IgD-negative memory B cell (primary cell): ENCODE measurements around the gene BRCA2. TPM values are rescaled to one million over a fixed set of nuclear protein-coding genes. Genes with fewer than 3 reads are reported as not detected.
A peak's percentile ranks its signal among the peaks of the same experiment; 100 is the strongest.

Experiments used
- H3K27ac Mint-ChIP-seq, 3 donors: one replicate each; pipeline ENCODE4 v1.8.0; 2020 to 2022; ENCODE audit warnings: mild to moderate bottlenecking in 3 of 3, mixed read lengths in 3 of 3, moderate library complexity in 1 of 3
- H3K27me3 Mint-ChIP-seq: one replicate; pipeline ENCODE4 v1.8.0; 2021; ENCODE audit warnings: mixed read lengths
- H3K36me3 Mint-ChIP-seq: one replicate; pipeline ENCODE4 v1.8.0; 2020; ENCODE audit warnings: mild to moderate bottlenecking, mixed read lengths
- H3K4me1 Mint-ChIP-seq, 3 donors: one replicate each; pipeline ENCODE4 v1.8.0; 2020 to 2022; ENCODE audit warnings: mixed read lengths in 3 of 3, mild to moderate bottlenecking in 1 of 3
- H3K4me3 Mint-ChIP-seq, 4 donors: one replicate each; pipeline ENCODE4 v1.8.0; 2020 to 2022; ENCODE audit warnings: mild to moderate bottlenecking in 4 of 4, mixed read lengths in 4 of 4, moderate library complexity in 3 of 4
- H3K9me3 Mint-ChIP-seq, 3 donors: one replicate each; pipeline ENCODE4 v1.8.0; 2020 to 2021; ENCODE audit warnings: mixed read lengths in 3 of 3, mild to moderate bottlenecking in 1 of 3
- polyA plus RNA-seq: library from polyadenylated mRNA; unstranded; fragments of 300-500 nt; fragmentation: Illumina TruSeq; gene quantifications from one replicate; pipeline ENCODE4 v1.2.3, GENCODE V29; 2021

The BRCA2 gene
- polyA plus RNA-seq, 1 donor from 2014 or later: 6.5 TPM

GRCh38 chr13:32390048-32390447 is 74.7 kb downstream of the BRCA2 start:
- Mint-ChIP-seq H3K4me1 (peaks cover 4 to 9% (median 7%) of the 10 kb centered on the region in 3 donors), H3K27ac (no peak overlapping the region), H3K36me3 (no peaks in the 10 kb centered on the region), H3K4me3 (peak overlapping the region in 1 of 4 donors; percentile 61), H3K9me3 (no peaks in the 10 kb centered on the region), H3K27me3 (no peaks in the 10 kb centered on the region)

GRCh38 chr13:32390484-32390883 is 75.2 kb downstream of the BRCA2 start:
- H3K27ac Mint-ChIP-seq: no peak overlapping the region

GRCh38 chr13:32391101-32391619 is 75.9 kb downstream of the BRCA2 start:
- Mint-ChIP-seq H3K27ac (no peak overlapping the region), H3K36me3 (no peaks in the 10 kb centered on the region), H3K4me1 (peaks cover 4 to 9% (median 7%) of the 10 kb centered on the region in 3 donors), H3K4me3 (no peak overlapping the region), H3K9me3 (no peaks in the 10 kb centered on the region), H3K27me3 (no peaks in the 10 kb centered on the region)

More at GRCh38 chr13:32390484-32390883, 75.2 kb downstream of the BRCA2 start:
- Mint-ChIP-seq H3K4me3 (no peak overlapping the region), H3K27me3 (no peaks in the 10 kb centered on the region), H3K36me3 (no peaks in the 10 kb centered on the region), H3K9me3 (no peaks in the 10 kb centered on the region), H3K4me1 (peaks cover 4 to 9% (median 7%) of the 10 kb centered on the region in 3 donors)

- Mint-ChIP-seq H3K9me3 (no peaks in the 10 kb centered on the region), H3K36me3 (peaks cover 4% of the 10 kb centered on the region), H3K27me3 (no peaks in the 10 kb centered on the region), H3K4me1 (peaks cover 1 to 6% (median 4%) of the 10 kb centered on the region in 3 donors), H3K4me3 (no peak overlapping the region), H3K27ac (no peak overlapping the region)
Measured at GRCh38 chr13:32403108-32403507, 87.8 kb downstream of the BRCA2 start.

- H3K27ac Mint-ChIP-seq: peak overlapping the region in 1 of 3 donors; percentile 46
- no peaks in the 10 kb centered on the region for H3K9me3 Mint-ChIP-seq
- H3K4me3 Mint-ChIP-seq: no peak overlapping the region
- peaks cover 15 to 18% (median 17%) of the 10 kb centered on the region in 3 donors for H3K4me1 Mint-ChIP-seq
- H3K36me3 Mint-ChIP-seq: peaks cover 13% of the 10 kb centered on the region
- no peaks in the 10 kb centered on the region for H3K27me3 Mint-ChIP-seq
Measured at GRCh38 chr13:32407854-32408253, 92.5 kb downstream of the BRCA2 start.

GRCh38 chr13:32408296-32409000 is 93.1 kb downstream of the BRCA2 start:
- peaks cover 13% of the 10 kb centered on the region for H3K36me3 Mint-ChIP-seq
- H3K27me3 Mint-ChIP-seq: no peaks in the 10 kb centered on the region
- H3K4me3 Mint-ChIP-seq: peak overlapping the region in 1 of 4 donors; percentile 37
- H3K4me1 Mint-ChIP-seq: peaks cover 15 to 18% (median 17%) of the 10 kb centered on the region in 3 donors
- peak overlapping the region in 1 of 3 donors; percentile 46 for H3K27ac Mint-ChIP-seq
- H3K9me3 Mint-ChIP-seq: no peaks in the 10 kb centered on the region

- H3K27ac Mint-ChIP-seq: peak overlapping the region in 1 of 3 donors; percentile 16
- no peaks in the 10 kb centered on the region for H3K9me3 Mint-ChIP-seq
- H3K36me3 Mint-ChIP-seq: peaks cover 13% of the 10 kb centered on the region
- H3K4me3 Mint-ChIP-seq: no peak overlapping the region
- no peaks in the 10 kb centered on the region for H3K27me3 Mint-ChIP-seq
- H3K4me1 Mint-ChIP-seq: peaks cover 15 to 18% (median 17%) of the 10 kb centered on the region in 3 donors
Measured at GRCh38 chr13:32409001-32409313, 93.6 kb downstream of the BRCA2 start.

GRCh38 chr13:32409561-32410421 is 94.5 kb downstream of the BRCA2 start:
- Mint-ChIP-seq H3K4me1 (peaks cover 16 to 18% (median 17%) of the 10 kb centered on the region in 3 donors), H3K36me3 (peaks cover 13% of the 10 kb centered on the region), H3K9me3 (no peaks in the 10 kb centered on the region), H3K4me3 (no peak overlapping the region), H3K27ac (no peak overlapping the region), H3K27me3 (no peaks in the 10 kb centered on the region)

- no peak overlapping the region for H3K4me3 Mint-ChIP-seq
- no peak overlapping the region for H3K27ac Mint-ChIP-seq
- no peaks in the 10 kb centered on the region for H3K9me3 Mint-ChIP-seq
- no peaks in the 10 kb centered on the region for H3K27me3 Mint-ChIP-seq
- H3K36me3 Mint-ChIP-seq: peaks cover 10% of the 10 kb centered on the region
- peaks cover 16 to 17% (median 17%) of the 10 kb centered on the region in 3 donors for H3K4me1 Mint-ChIP-seq
Measured at GRCh38 chr13:32413284-32413683, 98.0 kb downstream of the BRCA2 start.

GRCh38 chr13:32414580-32414979 is 99.3 kb downstream of the BRCA2 start:
- no peak overlapping the region for H3K27ac Mint-ChIP-seq

GRCh38 chr13:32415019-32415418 is 99.7 kb downstream of the BRCA2 start:
- no peaks in the 10 kb centered on the region for H3K27me3 Mint-ChIP-seq
- no peak overlapping the region for H3K27ac Mint-ChIP-seq
- H3K4me3 Mint-ChIP-seq: no peak overlapping the region
- H3K36me3 Mint-ChIP-seq: peaks cover 16% of the 10 kb centered on the region
- H3K4me1 Mint-ChIP-seq: peaks cover 6 to 10% (median 8%) of the 10 kb centered on the region in 3 donors
- peaks cover under 1 to 6% (median 3%) of the 10 kb centered on the region in 3 donors for H3K9me3 Mint-ChIP-seq

More at GRCh38 chr13:32414580-32414979, 99.3 kb downstream of the BRCA2 start:
- Mint-ChIP-seq H3K36me3 (peaks cover 13% of the 10 kb centered on the region), H3K9me3 (peaks cover 0 to 2% (median 2%) of the 10 kb centered on the region in 3 donors), H3K4me3 (no peak overlapping the region), H3K27me3 (no peaks in the 10 kb centered on the region), H3K4me1 (peaks cover 8 to 13% (median 8%) of the 10 kb centered on the region in 3 donors)

GRCh38 chr13:32417995-32418394 is 102.7 kb downstream of the BRCA2 start:
- Mint-ChIP-seq H3K36me3 (peaks cover 18% of the 10 kb centered on the region), H3K4me3 (peak overlapping the region in 2 of 4 donors; percentile 3 to 23), H3K27me3 (no peaks in the 10 kb centered on the region), H3K9me3 (peaks cover 3 to 7% (median 3%) of the 10 kb centered on the region in 3 donors), H3K27ac (peak overlapping the region in 1 of 3 donors; percentile 44), H3K4me1 (peaks cover 7 to 11% (median 8%) of the 10 kb centered on the region in 3 donors)

GRCh38 chr13:32419862-32420261 is 104.6 kb downstream of the BRCA2 start:
- H3K36me3 Mint-ChIP-seq: peaks cover 20% of the 10 kb centered on the region
- H3K9me3 Mint-ChIP-seq: peaks cover 3 to 7% (median 3%) of the 10 kb centered on the region in 3 donors
- no peak overlapping the region for H3K4me3 Mint-ChIP-seq
- H3K4me1 Mint-ChIP-seq: peaks cover 11 to 21% (median 13%) of the 10 kb centered on the region in 3 donors
- no peaks in the 10 kb centered on the region for H3K27me3 Mint-ChIP-seq
- H3K27ac Mint-ChIP-seq: peak overlapping the region in 1 of 3 donors; percentile 27

- Mint-ChIP-seq H3K27me3 (no peaks in the 10 kb centered on the region), H3K4me3 (peak overlapping the region in 1 of 4 donors; percentile 31), H3K36me3 (peaks cover 18% of the 10 kb centered on the region), H3K4me1 (peaks cover 20 to 35% (median 21%) of the 10 kb centered on the region in 3 donors), H3K9me3 (peaks cover 3 to 7% (median 3%) of the 10 kb centered on the region in 3 donors), H3K27ac (peak overlapping the region in 1 of 3 donors; percentile 33)
Measured at GRCh38 chr13:32423592-32423991, 108.3 kb downstream of the BRCA2 start.

- Mint-ChIP-seq H3K36me3 (peaks cover 8% of the 10 kb centered on the region), H3K4me1 (peaks cover 24 to 37% (median 25%) of the 10 kb centered on the region in 3 donors), H3K27ac (peak overlapping the region; percentile 76 to 92 (median 90)), H3K27me3 (no peaks in the 10 kb centered on the region), H3K9me3 (peaks cover 0 to under 1% (median 0%) of the 10 kb centered on the region in 3 donors), H3K4me3 (peak overlapping the region; percentile 30 to 57 (median 45))
Measured at GRCh38 chr13:32425158-32425557, 109.8 kb downstream of the BRCA2 start.
